ENCODE results near the gene NTPCR. TPM values are rescaled to one million over a fixed set of nuclear protein-coding genes. Genes with fewer than 3 reads are reported as not detected.

The NTPCR gene
- total RNA-seq, 1 experiment from 2014 or later, result 50.0 TPM

DNA sequence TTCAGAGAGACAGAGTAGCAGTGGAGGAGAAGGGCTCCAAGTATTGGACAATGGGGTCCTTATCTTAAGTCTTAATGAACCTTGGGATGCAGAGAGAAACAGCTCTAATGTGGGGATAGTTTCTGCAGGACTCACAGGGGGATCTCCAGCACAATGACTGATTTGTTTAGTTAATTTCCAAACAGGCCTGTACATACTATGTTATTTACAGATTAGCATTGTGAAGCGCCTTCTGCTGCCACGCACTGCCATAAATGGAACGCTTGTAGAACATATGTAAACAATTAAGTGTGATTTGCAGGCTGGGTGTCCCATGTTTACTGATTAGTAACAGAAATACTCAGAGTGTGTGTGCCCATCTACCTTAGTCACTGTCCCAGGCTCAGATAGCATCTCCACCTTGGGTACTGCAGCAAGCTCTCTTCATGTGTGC is 56.1 kb downstream of the NTPCR start:
- TF ChIP-seq CTCF (conservative IDR thresholded peaks at IDR 0.05; ENCODE audit: low read depth, low read length), result no peak
- no peak for TF ChIP-seq EZH2 (IDR thresholded peaks at IDR 0.05; ENCODE audit: borderline replicate concordance, low read depth, low read length, poor library complexity, severe bottlenecking)
- no peaks in the 10 kb centered on the region for H3K36me3 ChIP-seq (ENCODE audit: insufficient read depth, low read length, poor library complexity, severe bottlenecking)
- H3K27me3 ChIP-seq (replicated peaks; ENCODE audit: insufficient read depth, low read depth, low read length, poor library complexity), result no peaks in the 10 kb centered on the region
- H3K9me3 ChIP-seq (ENCODE audit: low read depth, low read length, poor library complexity, severe bottlenecking), result no peaks in the 10 kb centered on the region
- H3K4me3 ChIP-seq (ENCODE audit: low read depth, low read length, poor library complexity, severe bottlenecking), result no peak overlapping the region
- no peak overlapping the region for H3K27ac ChIP-seq (ENCODE audit: low read depth, low read length, poor library complexity, severe bottlenecking)
- no peak for DNase-seq (ENCODE audit: low spot score)
- intact Hi-C loops (cut with micrococcal nuclease; ENCODE audit: unreplicated experiment), result no loop called here
- CTCF ChIA-PET, result no interaction called here
- no TSS peak for BruUV-seq (replicated peaks)
- POLR2A ChIA-PET (ENCODE audit: low non-redundant PET), result no interaction called here
- no peaks in the 10 kb centered on the region for H3K4me1 ChIP-seq (ENCODE audit: insufficient read depth, low read length, poor library complexity, severe bottlenecking)

DNA sequence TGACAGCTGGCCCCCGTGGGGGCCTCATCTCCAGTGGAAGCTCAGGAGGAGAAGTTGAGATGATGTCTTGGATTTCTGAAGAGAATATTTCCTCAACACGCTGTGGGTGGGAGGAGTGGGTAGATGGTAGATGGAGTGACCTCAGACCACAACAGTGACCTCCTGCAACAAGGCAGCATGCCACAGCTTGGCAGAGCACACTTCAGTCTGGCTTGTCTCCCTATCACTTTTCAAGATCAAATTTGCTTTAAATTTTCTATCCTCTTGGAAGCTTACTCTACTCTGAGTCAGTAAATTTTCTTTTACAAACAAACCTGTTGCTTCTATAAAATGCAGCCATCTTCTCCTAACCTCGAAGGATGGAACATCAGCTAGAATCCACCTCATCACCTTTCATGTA is 59.7 kb downstream of the NTPCR start:
- no peak overlapping the region for H3K27ac ChIP-seq (ENCODE audit: low read depth, low read length, poor library complexity, severe bottlenecking)
- no peaks in the 10 kb centered on the region for H3K9me3 ChIP-seq (ENCODE audit: low read depth, low read length, poor library complexity, severe bottlenecking)
- H3K27me3 ChIP-seq (replicated peaks; ENCODE audit: insufficient read depth, low read depth, low read length, poor library complexity), result no peaks in the 10 kb centered on the region
- ChIA-PET POLR2A (ENCODE audit: low non-redundant PET) (no interaction called here), CTCF (no interaction called here)
- TF ChIP-seq CTCF (conservative IDR thresholded peaks at IDR 0.05; ENCODE audit: low read depth, low read length) (no peak), EZH2 (IDR thresholded peaks at IDR 0.05; ENCODE audit: borderline replicate concordance, low read depth, low read length, poor library complexity, severe bottlenecking) (no peak)
- no TSS peak for BruUV-seq (replicated peaks)
- intact Hi-C loops (cut with micrococcal nuclease; ENCODE audit: unreplicated experiment), result no loop called here
- no peak overlapping the region for H3K4me3 ChIP-seq (ENCODE audit: low read depth, low read length, poor library complexity, severe bottlenecking)
- DNase-seq (ENCODE audit: low spot score), result no peak
- no peaks in the 10 kb centered on the region for H3K36me3 ChIP-seq (ENCODE audit: insufficient read depth, low read length, poor library complexity, severe bottlenecking)
- H3K4me1 ChIP-seq (ENCODE audit: insufficient read depth, low read length, poor library complexity, severe bottlenecking), result no peaks in the 10 kb centered on the region

GRCh38 chr1:233012021-233012420 is 61.6 kb downstream of the NTPCR start:
- no TSS peak for BruUV-seq (replicated peaks)
- POLR2A ChIA-PET (ENCODE audit: low non-redundant PET), result no interaction called here
- Histone ChIP-seq H3K9me3 (ENCODE audit: low read depth, low read length, poor library complexity, severe bottlenecking) (no peaks in the 10 kb centered on the region), H3K4me3 (ENCODE audit: low read depth, low read length, poor library complexity, severe bottlenecking) (no peak overlapping the region), H3K27ac (ENCODE audit: low read depth, low read length, poor library complexity, severe bottlenecking) (no peak overlapping the region), H3K36me3 (ENCODE audit: insufficient read depth, low read length, poor library complexity, severe bottlenecking) (no peaks in the 10 kb centered on the region), H3K27me3 (replicated peaks; ENCODE audit: insufficient read depth, low read depth, low read length, poor library complexity) (no peaks in the 10 kb centered on the region), H3K4me1 (ENCODE audit: insufficient read depth, low read length, poor library complexity, severe bottlenecking) (no peaks in the 10 kb centered on the region)
- intact Hi-C loops (cut with micrococcal nuclease; ENCODE audit: unreplicated experiment), result no loop called here
- DNase-seq (ENCODE audit: low spot score), result no peak
- CTCF ChIA-PET, result no interaction called here
- TF ChIP-seq EZH2 (IDR thresholded peaks at IDR 0.05; ENCODE audit: borderline replicate concordance, low read depth, low read length, poor library complexity, severe bottlenecking) (no peak), CTCF (conservative IDR thresholded peaks at IDR 0.05; ENCODE audit: low read depth, low read length) (no peak)

Data from A673 (cell line).